ENCODE data around the gene SLC22A13. TPM values are rescaled to one million over a fixed set of nuclear protein-coding genes. Genes with fewer than 3 reads are reported as not detected.

SLC22A13 gene
- total and polyA plus RNA-seq, 2 experiments from 2014 or later: 0.13 to 0.66 TPM

- H3K36me3 Mint-ChIP-seq (ENCODE audit: low read depth): no peaks in the 10 kb centered on the region; the same call in 2 of the 3 replicates
- DNase-seq (ENCODE audit: low spot score): peak; percentile 37
These were observed 2.0 kb downstream of the SLC22A13 start for GRCh38 chr3:38267662-38268061.

More at GRCh38 chr3:38267662-38268061, 2.0 kb downstream of the SLC22A13 start:
- Histone ChIP-seq H3K9me2 (ENCODE audit: insufficient read depth) (0 out of 2 replicates have a peak, but pooled peaks cover 11% of the 10 kb centered on the region), H3K36me3 (ENCODE audit: insufficient read depth) (no peaks in the 10 kb centered on the region), H3K27me3 (ENCODE audit: insufficient read depth) (no peaks in the 10 kb centered on the region), H3K4me3 (no peak overlapping the region), H3F3A (replicated peaks; ENCODE audit: low read depth) (no peaks in the 10 kb centered on the region), H3K79me2 (replicated peaks; ENCODE audit: insufficient read depth) (no peaks in the 10 kb centered on the region), H3K27ac (ENCODE audit: low read depth) (no peak overlapping the region), H4K20me1 (replicated peaks; ENCODE audit: insufficient read depth) (no peaks in the 10 kb centered on the region; the same call in 1 of the 2 replicates), H3K4me2 (peak overlapping the region; percentile 62; the same call in 1 of the 2 replicates), H2AFZ (no peak overlapping the region), H3K4me1 (ENCODE audit: insufficient read depth) (peaks cover 12% of the 10 kb centered on the region)
- peak; percentile 63 for ATAC-seq
- Mint-ChIP-seq H3K27ac (peak overlapping the region; percentile 72), H3K4me1 (peaks cover 26% of the 10 kb centered on the region), H3K9me3 (no peaks in the 10 kb centered on the region), H3K4me3 (no peak overlapping the region), H3K27me3 (ENCODE audit: insufficient read depth, low read depth, poor library complexity) (peaks cover 5% of the 10 kb centered on the region)
- TF ChIP-seq CTCF (conservative IDR thresholded peaks at IDR 0.05; ENCODE audit: low read depth in 2 of 2) (peak in 1 of 2 experiments; percentile 15; a peak in 1 of 4 replicates), REST (IDR thresholded peaks at IDR 0.05; ENCODE audit: unreplicated experiment) (no peak)
